Colonic mucosa (tissue), 4 donors: ENCODE results near the gene MLXIPL. TPM values are rescaled to one million over a fixed set of nuclear protein-coding genes. Genes with fewer than 3 reads are reported as not detected.
"Not testable (repeated sequence)": the region's sequence is repeated elsewhere in the genome, so short reads cannot be mapped to it uniquely, and the experiment has no call there.

Source experiments
- DNase-seq: peaks from one replicate; pipeline ENCODE4 v3.0.0-alpha.2; 2020
- H3K27ac ChIP-seq: fragments of 200-600 bp; one replicate; pipeline ENCODE4 v1.8.0; 2021
- H3K27me3 ChIP-seq: fragments of 200-600 bp; one replicate; pipeline ENCODE4 v1.8.0; 2021
- H3K36me3 ChIP-seq: fragments of 200-600 bp; one replicate; pipeline ENCODE4 v1.8.0; 2021
- H3K4me1 ChIP-seq: fragments of 200-600 bp; one replicate; pipeline ENCODE4 v1.8.0; 2021; ENCODE audit warnings: mild to moderate bottlenecking
- H3K4me3 ChIP-seq: fragments of 200-600 bp; one replicate; pipeline ENCODE4 v1.8.0; 2021
- H3K9ac ChIP-seq, 2 donors: one replicate each; pipeline ENCODE4 v1.7.0; 2013; ENCODE audit warnings: control low read depth in 2 of 2, low read depth in 2 of 2, low read length in 2 of 2
- H3K9me3 ChIP-seq: fragments of 200-600 bp; one replicate; pipeline ENCODE4 v1.8.0; 2021
- intact Hi-C: fragments of 100-400 bp; cut with DNase I; formaldehyde crosslinking; loops from one replicate; pipeline ENCODE4 v1.14.1; 2022
- total RNA-seq, 2 donors: library from RNA; stranded (reverse); fragmentation: NEBNext Ultra II Directional in 1 of 2; extraction: Animal tissue kit (Norgen Biotek cat#: 25700) in 1 of 2; gene quantifications; one replicate each; pipeline ENCODE4 v1.2.1, GENCODE V29; 2021
- TF ChIP-seq, protein P1 (sequence below): fragments of 200-600 bp; IDR thresholded peaks from one replicate; pipeline ENCODE4 v1.8.0; 2022; ENCODE audit warnings: antibody characterized with exemption, mild to moderate bottlenecking
- donor health status: healthy.
- donor health status: DM: no; HTN: no; CAD: no.
- donor health status: DM: no; HTN: no; CAD: no.

MLXIPL gene
- total RNA-seq, 2 donors from 2014 or later, result 9.5 to 15.7 TPM

DNA sequence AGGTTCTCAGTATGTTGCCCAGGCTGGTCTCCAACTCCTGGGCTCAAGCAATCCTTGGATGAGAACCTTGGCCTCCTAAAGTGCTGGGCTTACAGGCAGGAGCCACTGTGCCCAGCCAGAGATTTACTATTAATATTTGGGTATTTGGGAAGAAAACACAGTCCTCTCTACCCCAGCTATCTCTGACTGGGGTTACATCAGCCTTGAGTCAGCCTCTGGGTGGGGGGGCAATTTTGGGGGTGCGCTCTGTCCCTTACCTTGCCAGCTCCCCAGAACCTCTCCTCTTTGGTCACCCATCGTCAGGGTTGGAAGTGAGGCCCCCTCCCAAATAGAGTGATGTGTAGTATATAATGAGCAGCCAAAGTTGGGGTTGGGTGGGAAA lies 1.8 kb downstream of the MLXIPL start:
- Histone ChIP-seq H3K36me3 (no peaks in the 10 kb centered on the region), H3K9ac (no peak overlapping the region), H3K4me3 (no peak overlapping the region), H3K27ac (no peak overlapping the region), H3K4me1 (peaks cover 8% of the 10 kb centered on the region), H3K9me3 (no peaks in the 10 kb centered on the region), H3K27me3 (peaks cover 19% of the 10 kb centered on the region)
- TF ChIP-seq, protein P1, sequence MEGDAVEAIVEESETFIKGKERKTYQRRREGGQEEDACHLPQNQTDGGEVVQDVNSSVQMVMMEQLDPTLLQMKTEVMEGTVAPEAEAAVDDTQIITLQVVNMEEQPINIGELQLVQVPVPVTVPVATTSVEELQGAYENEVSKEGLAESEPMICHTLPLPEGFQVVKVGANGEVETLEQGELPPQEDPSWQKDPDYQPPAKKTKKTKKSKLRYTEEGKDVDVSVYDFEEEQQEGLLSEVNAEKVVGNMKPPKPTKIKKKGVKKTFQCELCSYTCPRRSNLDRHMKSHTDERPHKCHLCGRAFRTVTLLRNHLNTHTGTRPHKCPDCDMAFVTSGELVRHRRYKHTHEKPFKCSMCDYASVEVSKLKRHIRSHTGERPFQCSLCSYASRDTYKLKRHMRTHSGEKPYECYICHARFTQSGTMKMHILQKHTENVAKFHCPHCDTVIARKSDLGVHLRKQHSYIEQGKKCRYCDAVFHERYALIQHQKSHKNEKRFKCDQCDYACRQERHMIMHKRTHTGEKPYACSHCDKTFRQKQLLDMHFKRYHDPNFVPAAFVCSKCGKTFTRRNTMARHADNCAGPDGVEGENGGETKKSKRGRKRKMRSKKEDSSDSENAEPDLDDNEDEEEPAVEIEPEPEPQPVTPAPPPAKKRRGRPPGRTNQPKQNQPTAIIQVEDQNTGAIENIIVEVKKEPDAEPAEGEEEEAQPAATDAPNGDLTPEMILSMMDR, result no peak
- intact Hi-C loops, result no loop called here
- no peak for DNase-seq

DNA sequence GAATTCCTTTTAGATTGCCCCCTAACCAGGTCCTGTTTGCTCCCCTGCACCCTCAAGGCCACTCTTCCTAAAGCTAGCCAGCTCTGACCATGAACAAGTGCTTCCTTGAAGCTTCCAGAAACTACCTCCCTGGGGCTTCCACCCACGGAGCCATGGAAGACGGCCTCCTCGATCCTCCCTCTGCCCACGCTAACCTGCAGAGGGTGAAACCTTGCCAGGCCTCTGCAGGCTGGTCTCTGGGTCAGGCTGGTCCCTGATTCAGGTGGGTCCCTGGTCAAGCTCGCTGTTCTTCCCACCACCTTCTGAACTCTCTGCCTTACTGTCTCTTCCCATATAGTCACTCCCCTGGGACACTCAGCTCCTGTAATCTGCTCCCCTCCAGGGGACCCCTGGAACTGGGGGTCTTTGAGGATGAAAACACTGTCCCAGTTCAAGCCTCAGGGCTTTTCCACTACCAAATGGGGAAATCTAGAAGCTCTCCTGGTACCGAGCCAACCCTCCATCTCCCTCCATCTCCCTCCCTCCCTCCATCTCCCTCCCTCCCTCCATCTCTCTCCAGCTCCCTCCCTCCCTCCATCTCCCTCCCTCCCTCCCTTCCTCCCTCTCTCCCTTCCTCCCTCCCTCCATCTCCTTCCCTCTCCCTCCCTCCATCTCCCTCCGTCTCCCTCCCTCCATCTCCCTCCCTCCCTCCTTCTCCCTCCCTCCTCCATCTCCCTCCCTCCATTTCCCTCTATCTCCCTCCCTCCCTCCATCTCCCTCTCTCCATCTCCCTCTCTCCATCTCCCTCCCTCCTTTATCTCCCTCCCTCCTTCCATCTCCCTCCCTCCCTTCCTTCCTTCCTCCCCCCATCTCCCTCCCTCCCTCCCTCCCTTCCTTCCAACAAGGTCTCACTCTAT lies 2.9 kb downstream of the MLXIPL start:
- TF ChIP-seq, protein P1, result no peak
- Histone ChIP-seq H3K4me1 (peaks cover 8% of the 10 kb centered on the region), H3K36me3 (no peaks in the 10 kb centered on the region), H3K9me3 (no peaks in the 10 kb centered on the region), H3K27ac (no peak overlapping the region), H3K4me3 (no peak overlapping the region), H3K27me3 (peaks cover 19% of the 10 kb centered on the region), H3K9ac (no peak overlapping the region)
- intact Hi-C loops, result no loop called here
- no peak for DNase-seq

DNA sequence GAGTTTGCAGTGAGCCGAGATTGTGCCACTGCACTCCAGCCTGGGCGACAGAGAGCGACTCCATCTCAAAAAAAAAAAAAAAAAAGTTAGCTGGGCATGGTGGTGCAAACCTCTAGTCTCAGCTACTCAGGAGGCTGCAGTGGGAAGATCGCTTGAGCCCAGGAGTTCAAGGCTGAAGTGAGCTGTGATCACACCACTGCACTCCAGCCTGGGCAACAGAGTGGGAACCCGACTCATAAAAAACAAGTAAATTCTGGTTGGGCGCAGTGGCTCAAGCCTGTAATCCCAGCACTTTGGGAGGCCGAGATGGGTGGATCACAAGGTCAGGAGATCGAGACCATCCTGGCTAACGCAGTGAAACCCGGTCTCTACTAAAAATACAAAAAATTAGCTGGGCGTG lies 4.9 kb downstream of the MLXIPL start:
- H3K4me3 ChIP-seq, H3K36me3 ChIP-seq, H3K27ac ChIP-seq, H3K4me1 ChIP-seq, H3K9me3 ChIP-seq, DNase-seq, H3K9ac ChIP-seq: not testable (repeated sequence)
- H3K27me3 ChIP-seq, result peaks cover 16% of the 10 kb centered on the region
- intact Hi-C loops, result loop anchor here (10.0 kb wide), 1 partner anchor 235 kb away; no protein-coding TSS in a partner anchor

DNA sequence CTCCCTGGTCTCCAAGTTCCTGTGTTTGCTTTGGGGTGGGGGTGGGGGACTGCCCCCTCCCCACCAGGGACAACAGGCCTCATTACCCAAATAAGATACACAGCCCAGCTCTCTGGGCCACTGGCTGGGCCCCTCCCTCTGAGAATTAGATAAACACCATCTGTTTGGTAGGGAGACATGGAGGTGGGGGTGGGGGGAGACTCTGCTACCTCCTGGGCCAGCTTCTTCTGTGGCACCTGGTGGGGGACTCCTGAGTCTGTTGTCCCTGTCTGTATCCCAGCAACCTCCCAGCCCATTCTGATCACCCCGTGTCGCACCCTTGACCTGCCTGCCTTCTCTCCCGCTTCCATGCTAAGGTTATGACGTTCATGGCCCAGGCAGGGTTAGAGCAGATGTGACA lies 5.8 kb downstream of the MLXIPL start:
- TF ChIP-seq, protein P1, result no peak
- no peaks in the 10 kb centered on the region for H3K36me3 ChIP-seq
- H3K9me3 ChIP-seq, result no peaks in the 10 kb centered on the region
- intact Hi-C loops, result loop anchor here (10.0 kb wide), 1 partner anchor 236 kb away; no protein-coding TSS in a partner anchor
- peaks cover 8% of the 10 kb centered on the region for H3K4me1 ChIP-seq
- DNase-seq, result no peak
- H3K9ac ChIP-seq, result no peak overlapping the region
- no peak overlapping the region for H3K27ac ChIP-seq
- peaks cover 10% of the 10 kb centered on the region for H3K27me3 ChIP-seq
- H3K4me3 ChIP-seq, result no peak overlapping the region

DNA sequence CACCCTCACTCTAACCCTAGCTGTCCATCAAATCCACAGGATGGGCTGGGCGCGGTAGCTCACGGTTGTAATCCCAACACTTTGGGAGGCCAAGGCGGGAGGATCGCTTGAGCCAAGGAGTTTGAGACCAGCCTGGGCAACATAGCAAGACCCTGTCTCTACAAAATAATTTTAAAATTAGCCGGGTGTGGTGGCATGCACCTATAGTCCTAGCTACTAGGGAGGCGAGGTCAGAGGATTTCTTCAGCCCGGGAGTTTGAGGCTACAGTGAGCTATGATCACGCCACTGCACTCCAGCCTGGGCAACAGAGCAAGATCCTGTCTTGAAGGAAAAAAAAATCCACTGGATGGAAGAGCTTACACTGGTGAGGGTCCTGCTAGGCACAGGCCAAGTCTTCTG lies 6.8 kb downstream of the MLXIPL start:
- DNase-seq, H3K9ac ChIP-seq, H3K27me3 ChIP-seq, H3K9me3 ChIP-seq, H3K27ac ChIP-seq, H3K36me3 ChIP-seq, H3K4me1 ChIP-seq, H3K4me3 ChIP-seq: not testable (repeated sequence)
- intact Hi-C loops, result loop anchor here (10.0 kb wide), 1 partner anchor 237 kb away; no protein-coding TSS in a partner anchor

DNA sequence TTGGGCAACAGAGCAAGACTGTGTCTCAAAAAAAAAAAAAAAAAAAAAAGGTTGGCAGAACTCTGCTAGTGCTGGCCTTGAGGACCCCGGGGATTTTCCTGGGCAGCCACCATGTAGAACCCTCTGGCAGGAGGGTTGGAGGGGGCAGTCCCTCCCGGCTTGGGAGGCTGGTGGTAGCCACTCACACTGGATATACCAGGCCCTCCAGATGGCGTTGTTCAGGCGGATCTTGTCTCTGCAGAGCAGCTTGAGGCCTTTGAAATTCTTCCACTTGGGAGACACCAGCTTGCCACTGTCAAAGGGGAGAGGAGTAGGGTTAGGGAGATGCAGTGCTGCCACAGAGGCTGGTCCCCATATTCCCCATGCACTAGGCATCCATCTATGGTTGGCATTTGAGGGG lies 8.4 kb downstream of the MLXIPL start:
- no peak for DNase-seq
- intact Hi-C loops, result loop anchor here (10.0 kb wide), 1 partner anchor 239 kb away; no protein-coding TSS in a partner anchor
- Histone ChIP-seq H3K4me3 (no peak overlapping the region), H3K4me1 (no peaks in the 10 kb centered on the region), H3K9ac (no peak overlapping the region), H3K27me3 (no peaks in the 10 kb centered on the region), H3K36me3 (no peaks in the 10 kb centered on the region), H3K9me3 (no peaks in the 10 kb centered on the region), H3K27ac (no peak overlapping the region)
- TF ChIP-seq, protein P1, result no peak

DNA sequence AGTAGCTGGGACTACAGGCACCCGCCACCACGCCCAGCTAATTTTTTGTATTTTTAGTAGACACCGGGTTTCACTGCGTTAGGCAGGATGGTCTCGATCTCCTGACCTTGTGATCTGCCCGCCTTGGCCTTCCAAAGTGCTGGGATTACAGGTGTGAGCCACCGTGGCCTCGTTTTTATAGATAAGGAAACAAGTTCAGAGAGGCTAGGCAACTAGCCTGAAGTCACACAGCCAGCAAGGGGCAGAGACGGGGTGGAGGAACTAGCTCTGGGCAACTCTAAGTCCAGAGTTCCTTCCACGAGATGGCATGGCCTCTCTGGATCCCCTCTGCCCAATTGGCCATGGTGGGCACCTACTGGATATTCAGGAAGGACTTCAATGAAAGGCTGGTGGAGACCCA lies 9.4 kb downstream of the MLXIPL start:
- intact Hi-C loops, result loop anchor here (10.0 kb wide), 1 partner anchor 240 kb away; no protein-coding TSS in a partner anchor
- H3K9ac ChIP-seq, H3K27me3 ChIP-seq, H3K27ac ChIP-seq, DNase-seq, H3K36me3 ChIP-seq, H3K4me1 ChIP-seq, H3K9me3 ChIP-seq, H3K4me3 ChIP-seq: not testable (repeated sequence)
